NCI-H510A (cell line): ENCODE measurements around the gene GPT2.

ENCODE experiments used
- DNase-seq: peaks from one replicate; lab custom pipeline; 2025; lab: John Stamatoyannopoulos, UW

GPT2 gene

DNA sequence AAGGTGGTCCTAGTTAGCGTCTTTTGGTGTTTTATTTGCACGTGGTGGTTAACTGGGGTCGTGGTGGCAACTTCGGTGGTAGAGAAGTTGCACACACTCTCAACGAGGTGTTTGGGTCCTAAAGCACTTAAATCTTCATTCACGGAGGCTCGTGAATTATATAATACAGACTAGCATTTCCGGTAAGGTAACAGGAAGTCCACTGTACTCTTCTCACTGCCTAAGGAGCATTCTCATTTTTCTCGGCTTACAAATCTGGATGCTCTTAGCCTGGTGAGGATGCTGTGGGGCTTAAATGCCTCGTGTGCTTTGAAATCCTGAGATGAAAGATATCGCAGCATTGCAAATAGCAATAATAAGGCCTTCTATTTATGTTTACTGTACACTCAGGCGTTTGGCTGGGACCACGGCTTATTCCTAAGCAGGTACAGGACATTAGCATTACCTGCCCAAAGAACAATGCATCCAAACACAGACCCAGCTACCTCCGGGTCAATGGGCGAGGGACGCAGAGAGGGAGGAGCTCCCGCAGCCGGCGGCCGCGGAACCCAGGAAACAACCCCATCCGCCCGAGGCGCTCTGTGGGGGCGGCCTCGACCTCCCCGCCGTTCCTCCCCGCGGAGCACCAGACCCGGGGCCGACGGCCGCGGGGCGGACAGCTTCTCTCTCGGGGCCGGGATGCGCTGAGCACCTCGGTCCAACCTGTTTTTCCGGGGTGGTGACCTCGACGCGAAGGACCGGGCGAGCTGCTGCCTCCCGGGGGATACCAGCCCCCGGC lies 88.5 kb downstream of the GPT2 start:
- DNase-seq, result peak; percentile 43

DNA sequence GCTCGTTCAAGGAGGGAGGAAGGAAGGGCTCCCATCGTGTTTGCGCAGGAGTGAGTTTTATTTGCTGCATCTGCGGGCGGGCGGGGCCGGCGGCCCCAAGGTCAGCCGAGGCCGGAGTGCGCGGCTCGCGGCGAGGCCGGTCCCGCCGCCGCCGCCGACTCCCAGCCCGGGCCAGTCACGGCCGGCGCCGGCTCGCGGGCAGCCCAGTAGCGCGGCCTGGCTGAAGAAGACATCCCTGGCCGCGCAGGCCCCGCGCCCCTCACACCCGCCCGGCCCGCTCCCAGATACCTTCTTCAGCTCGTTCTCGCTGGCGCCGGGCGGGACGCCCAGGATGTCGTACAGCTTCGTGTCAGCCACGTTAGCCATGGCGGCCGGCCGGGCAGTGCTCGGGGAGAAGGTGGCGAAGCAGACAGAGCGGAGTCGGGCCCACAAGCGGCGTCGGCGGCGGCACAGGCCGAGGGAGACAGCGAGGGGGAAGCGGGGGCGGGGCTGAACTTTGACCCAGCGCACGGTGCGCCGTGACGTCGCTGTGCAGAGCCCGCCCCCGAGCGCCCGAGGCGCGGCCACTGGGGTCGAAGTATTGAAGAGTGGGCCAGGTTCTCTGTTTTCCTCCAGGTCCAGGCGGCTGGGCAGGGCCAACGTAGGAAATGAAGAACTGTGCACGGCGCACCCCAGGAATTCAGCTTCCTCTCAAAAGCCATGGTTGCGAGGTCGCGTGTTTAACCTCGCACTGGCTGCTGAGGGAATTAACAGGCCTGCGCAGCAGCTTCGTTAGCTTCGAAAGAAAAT lies 89.2 kb downstream of the GPT2 start, which contains the start of gene DNAJA2:
Gene DNAJA2, minus strand, starts transcription at position 468 of the 789 bp plus-strand sequence. Its CDS starts 102 bp downstream, at position 366.
- peak; percentile 77 for DNase-seq

DNA sequence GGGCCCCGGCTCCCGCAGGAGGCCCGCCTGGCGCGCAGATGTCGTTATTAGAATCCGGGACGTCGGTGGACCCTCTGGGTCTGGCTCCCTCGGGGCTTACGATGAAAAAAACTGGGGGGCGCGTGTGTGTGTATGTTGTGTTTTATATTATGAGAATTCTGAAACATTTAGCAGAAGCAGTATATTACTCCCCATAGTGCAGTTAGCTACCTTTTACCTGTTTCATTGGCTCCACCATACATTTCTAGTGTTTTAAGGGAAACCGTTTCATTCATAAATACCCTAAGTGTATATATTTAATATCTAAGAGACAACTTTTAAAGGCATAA lies 89.8 kb downstream of the GPT2 start:
- DNase-seq, result no peak

DNA sequence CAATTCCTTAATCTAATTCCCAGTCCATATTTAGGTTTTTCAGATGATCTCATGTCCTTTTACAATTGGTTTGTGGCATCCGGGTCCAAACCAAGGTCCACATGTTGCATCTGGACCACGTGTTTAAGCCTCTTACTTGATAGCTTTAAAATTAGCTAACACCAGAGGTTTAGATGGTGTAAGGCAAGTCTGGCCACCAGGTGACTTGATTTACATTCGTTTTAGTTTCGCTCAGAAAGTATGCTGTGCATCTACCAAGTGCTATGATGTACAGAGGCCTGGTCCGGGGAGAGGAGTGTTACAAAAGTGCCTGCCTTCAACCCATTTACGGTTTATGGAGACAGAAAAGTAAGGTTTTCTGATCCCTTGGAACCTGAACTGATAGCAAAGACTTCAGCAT lies 90.2 kb downstream of the GPT2 start:
- peak; percentile 8 for DNase-seq

DNA sequence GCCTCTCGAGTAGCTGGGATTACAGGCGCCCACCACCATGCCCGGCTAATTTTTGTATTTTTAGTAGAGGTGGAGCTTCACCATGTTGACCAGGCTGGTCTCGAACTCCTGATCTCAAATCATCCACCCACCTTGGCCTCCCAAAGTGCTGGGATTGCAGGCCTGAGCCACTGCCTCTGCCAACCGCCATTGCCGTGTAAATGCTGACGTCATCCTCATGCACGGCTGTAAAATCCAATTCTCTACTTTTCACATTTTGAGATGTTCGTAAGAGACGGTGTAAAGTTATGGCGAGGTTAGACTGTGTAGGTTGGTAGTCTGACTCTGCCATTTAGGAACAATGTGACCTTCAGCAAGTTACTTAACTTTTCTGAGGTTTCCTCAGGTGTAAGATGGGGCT lies 91.0 kb downstream of the GPT2 start:
- DNase-seq, result no peak

DNA sequence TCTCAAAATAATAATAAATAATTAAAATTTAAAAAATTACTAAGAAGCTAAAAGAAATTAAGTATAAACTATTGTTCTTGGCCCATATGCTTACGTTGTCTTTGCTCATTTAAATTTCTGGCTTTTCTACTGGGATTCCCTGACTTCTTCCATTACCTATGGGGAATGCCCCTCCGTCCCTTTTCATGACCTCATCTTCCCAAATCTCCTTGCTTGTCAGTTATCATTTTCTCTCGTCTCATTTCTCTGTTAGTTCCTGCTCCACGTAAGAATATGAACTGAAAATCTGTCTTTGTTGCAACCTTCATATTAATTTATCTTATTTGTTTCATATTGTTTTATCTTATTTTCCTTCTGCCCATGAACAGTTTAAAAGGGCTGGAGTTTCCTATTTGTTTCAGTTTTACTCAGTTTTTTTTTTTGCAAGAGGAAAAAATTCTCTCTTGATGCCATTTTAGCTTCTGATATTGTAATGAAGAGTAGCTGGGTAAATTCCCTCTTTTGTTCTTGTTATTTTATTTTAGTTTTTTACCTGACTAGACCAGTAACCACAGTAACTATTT lies 91.8 kb downstream of the GPT2 start:
- DNase-seq, result no peak

DNA sequence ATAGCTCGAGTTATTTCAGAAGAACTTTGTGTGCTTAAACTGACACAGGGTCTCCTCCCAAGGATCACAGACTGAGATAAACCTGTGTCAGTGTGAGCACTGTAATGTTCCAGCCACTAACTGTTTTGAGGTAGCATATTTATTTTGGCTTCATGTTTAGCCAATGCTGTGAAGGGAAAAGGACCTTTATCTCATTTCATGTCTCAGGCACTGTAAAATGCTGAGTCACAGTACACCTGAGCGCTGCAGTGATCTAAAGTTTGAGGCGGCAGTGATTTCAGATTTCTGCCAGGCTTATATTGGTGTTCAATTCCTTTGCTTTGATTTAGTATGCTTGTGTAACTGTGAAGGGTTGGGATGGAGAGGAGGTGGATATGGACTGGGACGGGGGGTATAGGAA lies 92.4 kb downstream of the GPT2 start:
- no peak for DNase-seq
